GM21423 (cell line): ENCODE measurements around the gene TIMELESS.
"Not testable (repeated sequence)": the region's sequence is repeated elsewhere in the genome, so short reads cannot be mapped to it uniquely, and the experiment has no call there.

ENCODE experiments used
- ATAC-seq: cut with Tn5 transposase; IDR thresholded peaks from one replicate; pipeline ENCODE4 v1.9.1; 2021; ENCODE audit warnings: mild to moderate bottlenecking, moderate library complexity; ENCODE audit not compliant: unreplicated experiment

Gene TIMELESS

DNA sequence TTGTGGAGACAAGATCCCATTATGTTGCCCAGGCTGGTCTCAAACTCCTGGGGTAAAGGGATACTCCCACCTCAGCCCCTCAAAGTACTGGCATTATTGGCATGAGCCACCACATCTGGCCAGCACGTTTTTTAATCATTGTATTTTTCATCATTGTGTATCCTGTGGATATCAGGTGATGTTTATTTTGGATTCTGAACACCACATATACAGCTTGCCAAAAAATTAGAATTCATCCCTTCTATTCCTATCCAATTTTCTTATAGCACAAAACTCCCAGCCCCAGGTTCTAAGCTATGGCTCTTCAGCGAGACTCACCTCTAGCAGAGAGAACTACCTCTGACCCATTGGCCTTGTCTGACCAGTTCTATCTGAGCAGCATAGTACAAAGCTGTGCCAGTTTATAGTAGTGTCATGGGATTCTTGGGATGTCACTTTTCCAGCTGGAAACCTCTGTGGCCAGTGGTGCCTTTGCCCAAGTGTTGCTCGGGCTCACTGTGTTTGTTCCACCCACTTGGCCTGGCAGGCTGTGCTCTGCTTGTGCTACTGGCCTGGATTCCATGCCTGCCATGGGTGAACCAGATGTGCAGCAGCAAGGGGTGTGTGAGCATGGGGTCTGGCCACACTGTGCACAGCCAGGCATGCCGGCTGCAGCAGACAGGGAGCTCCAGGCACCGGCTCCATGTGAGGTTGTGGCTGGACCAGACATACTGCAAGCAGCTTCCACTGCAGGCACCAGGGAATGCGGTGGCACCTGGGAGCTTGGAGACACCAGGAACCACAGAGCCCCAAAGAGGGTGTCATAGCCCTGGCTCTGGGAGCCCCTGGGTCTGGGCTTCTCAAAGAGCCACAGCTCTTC is 37.2 kb downstream of the TIMELESS start:
- ATAC-seq = no peak

DNA sequence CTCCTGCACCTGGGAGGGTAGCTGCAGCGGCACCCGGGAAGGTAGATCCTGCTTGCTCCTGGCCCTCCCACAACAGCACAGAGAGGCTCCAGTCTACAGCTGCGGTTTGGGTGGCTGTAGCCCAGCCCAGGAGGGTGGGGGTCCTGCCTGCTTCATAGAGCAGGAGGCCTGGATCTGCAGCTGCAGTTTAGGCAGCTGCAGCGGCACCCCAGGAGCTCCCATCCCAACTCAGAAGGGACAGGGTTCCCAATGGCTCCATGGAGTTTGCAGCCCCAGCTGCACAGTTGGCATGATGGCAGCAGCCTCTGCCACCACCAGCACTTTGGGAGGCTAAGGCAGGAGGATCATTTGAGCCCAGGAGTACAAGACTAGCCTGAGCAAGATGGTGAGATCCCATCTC is 38.5 kb downstream of the TIMELESS start:
- ATAC-seq = no peak

DNA sequence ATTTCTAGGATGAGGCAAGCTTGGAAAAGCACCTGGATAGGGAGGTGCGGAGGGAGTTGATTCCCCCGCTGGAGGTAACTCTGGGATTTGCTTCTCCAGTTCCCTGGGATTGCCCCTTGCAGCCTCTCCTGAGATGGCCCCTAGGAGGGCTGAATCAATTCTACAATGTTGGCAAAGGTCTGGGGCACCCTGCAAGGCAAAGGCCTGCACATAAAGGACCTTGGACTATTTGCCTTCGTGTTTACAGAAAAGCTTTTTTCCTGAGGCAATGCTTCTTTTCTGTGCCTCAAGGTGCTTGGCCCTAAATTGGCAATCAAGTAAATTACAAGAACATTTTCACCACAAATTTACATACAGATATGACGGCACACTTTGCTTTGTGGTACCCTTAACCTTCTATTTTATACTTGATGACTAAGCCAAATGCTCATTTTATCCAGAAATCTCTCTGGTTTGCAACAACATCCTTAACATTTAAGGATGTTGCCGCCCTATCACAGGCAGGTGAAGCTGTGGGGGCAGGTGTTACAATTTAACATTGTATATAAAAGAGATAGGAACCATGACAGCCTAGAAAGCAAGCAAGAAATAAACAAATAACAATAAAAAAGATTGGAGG is 40.3 kb downstream of the TIMELESS start:
- no peak for ATAC-seq

DNA sequence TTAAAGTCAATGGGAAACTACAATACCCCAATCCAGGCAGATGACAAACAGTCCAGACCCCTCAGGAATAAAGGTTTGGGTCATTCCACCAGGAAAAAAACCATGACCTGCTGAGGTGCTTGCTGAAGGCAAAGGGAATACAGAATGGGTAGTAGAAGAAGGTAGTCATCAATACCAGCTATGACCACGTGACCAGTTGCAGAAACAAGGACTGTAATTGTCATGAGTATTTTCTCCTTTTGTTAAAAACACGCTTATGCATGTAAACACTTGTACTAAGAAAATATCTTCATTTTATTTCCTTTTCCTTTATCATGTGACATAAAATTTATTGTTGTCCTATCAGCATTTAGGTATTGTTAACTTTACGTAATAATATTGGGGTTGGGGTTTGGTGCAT is 45.0 kb downstream of the TIMELESS start:
- ATAC-seq = not testable (repeated sequence)

DNA sequence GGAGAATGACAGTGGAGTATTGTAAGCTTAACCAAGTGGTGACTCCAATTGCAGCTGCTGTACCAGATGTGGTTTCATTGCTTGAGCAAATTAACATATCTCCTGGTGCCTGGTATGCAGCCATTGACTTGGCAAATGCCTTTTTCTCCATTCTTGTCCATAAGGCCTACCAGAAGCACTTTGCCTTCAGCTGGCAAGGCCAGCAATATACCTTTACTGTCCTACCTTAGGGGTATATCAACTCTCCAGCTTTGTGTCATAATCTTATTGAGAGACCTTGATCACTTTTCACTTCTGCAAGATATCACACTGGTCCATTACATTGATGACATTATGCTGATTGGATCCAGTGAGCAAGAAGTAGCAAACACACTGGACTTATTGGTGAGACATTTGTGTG is 47.6 kb downstream of the TIMELESS start:
- not testable (repeated sequence) for ATAC-seq

DNA sequence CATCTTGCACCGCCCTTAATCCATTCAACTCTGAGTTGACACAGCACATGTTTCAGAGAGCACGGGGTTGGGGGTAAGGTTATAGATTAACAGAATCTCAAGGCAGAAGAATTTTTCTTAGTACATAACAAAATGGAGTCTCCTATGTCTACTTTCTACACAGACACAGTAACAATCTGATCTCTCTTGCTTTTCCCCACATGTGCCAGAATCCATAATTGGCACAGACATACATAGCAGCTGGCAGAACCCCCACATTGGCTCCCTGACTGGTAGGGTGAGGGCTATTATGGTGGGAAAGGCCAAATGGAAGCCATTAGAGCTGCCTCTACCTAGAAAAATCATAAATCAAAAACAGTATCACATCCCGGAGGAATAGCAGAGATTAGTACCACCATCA is 48.1 kb downstream of the TIMELESS start:
- not testable (repeated sequence) for ATAC-seq

DNA sequence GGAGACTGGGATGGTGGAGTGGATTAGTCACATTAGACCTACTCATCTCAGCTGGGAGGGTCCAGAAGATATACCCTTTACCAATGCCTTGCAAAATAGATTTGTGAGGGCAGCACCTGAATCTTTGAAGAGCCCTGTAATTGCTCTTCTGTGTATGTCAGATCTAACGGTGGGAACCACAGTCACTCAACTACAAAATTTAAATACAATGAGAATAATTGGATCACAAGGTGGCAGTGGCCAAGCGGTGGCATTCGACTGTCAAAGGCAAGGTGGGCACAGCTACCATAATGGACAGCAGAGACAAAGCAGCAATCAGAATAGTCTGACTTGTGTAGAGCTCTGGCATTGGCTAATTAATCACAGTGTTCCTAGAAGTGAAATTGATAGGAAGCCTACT is 49.8 kb downstream of the TIMELESS start:
- not testable (repeated sequence) for ATAC-seq

DNA sequence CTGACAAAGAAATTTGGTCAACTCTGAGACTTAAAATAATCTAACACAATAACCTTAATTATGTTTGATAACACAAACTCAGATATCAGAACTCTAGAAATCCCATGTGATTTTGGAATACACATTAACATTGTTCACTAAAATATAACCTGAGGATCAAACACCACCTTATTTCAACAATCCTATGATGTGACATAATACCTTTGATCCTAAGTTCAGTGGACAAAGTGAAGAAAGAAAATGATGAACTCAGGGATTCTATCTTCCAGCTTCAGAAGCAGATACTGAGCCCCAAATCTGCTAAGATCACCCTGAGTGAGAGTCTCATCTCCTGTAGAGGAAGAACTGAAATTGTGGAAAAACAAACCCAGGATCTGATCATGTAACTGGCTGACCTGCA is 50.9 kb downstream of the TIMELESS start:
- ATAC-seq = no peak

DNA sequence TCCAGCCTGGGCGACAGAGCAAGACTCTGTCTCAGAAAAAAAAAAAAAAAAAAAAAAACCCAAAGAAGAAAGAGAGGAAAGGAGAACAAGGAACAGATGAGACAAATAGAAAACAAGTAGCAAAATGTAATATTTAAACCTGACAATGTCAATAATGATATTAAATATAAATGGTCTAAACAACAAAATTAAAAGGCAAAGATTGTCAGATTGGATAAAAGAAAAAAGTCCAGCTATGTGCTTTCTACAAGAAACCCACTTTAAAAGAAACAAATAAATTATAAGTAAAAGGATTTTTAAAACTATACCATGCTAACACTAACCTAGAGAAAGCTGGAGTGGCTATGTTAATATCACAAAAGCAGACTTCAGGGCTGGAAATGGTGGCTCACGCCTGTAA is 56.9 kb downstream of the TIMELESS start:
- ATAC-seq = no peak

DNA sequence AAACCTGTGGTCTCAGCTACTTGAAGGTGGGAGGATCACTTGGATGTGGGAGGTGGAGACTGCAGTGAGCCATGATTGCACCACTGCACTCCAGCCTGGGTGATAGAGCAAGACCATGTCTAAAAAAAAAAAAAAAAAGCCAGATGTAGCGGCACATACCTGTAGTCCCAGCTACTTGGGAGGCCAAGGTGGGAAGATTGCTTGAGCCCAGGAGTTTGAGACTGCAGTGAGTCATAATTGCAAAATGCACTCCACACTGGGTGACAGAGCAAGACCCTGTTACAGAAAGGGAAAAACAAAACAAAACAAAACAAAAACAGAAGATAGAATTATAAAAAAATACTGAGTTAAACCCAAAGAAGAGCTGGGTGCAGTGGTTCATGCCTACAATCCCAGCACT is 57.5 kb downstream of the TIMELESS start:
- ATAC-seq = no peak

DNA sequence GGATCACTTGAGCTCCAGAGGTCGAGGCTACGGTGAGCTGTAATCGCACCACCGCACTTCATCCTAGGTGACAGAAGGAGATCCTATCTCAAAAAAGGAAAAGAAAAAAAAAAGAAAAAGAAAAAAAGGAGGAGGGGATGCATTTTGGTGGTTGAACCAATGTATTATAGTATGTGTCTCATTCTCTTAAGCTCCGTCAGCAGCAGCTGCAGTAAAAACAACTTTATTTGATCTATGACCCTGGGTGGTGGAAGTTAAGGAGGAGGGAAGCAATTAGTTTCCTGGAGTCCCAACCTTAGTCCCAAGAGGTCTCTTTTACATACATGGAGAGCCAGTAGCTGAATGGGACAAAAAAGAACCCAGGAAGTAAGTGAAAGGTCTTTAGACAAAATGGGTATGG is 59.8 kb downstream of the TIMELESS start:
- no peak for ATAC-seq

DNA sequence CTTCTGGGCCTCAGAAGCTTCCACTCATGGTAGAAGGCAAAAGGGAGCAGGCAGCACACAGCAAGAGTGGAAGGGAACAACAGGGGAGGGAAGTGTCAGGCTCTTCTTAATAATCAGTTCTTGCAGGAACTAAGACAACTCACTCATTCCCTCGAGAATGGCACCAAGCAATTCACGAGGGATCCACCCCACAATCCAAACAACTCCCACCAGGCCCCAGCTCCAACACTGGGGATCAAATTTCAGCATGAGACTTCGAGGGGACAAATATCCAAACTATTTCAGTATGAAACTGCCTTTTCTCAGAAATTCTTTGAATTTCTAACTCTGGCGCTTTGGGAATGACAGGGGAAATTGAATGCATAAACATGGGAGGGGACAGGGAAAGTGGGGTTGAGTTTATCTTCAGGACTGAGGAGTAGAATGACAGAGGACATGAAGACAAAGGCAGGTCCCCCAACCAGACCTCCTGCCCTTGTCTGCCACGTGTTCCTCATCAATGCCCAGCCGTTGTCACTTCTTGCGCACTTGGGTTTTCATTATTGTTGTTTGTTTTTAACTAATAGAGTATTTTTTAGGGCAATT is 62.0 kb downstream of the TIMELESS start:
- no peak for ATAC-seq

DNA sequence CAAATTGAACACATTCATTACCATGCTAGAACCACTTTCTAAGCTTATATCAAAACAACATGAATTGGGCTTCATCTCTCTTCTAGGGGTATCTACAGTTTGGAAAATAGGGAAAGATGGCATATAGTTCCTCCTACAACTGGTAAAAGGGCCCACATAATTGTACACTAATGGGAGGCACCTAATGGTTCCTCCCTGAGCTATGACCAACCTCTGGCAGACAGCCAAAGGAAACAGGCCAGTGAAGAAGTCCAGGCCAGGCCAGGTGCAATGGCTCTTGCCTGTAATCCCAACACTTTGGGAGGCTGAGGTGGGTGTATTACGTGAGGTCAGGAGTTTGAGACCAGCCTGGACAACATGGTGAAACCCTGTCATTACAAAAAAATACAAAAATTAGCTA is 63.4 kb downstream of the TIMELESS start:
- ATAC-seq = no peak

DNA sequence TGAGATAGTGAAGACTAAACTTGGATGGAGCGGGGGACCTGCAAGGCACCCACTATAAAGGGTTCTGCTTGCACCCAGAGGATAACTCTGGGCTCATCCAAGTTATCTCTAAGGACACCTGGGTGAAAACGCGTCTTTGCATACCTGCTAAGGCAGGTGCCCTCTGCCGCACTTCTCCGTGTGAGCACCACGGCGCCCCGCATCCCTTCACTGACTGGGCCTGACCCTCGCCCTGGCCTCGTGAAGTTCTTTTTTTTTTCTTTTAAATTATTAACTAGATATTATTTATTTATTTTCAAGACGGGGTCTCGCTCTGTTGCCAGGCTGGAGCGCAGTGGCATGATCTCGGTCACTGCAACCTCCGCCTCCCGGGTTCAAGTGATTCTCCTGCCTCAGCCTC is 66.6 kb downstream of the TIMELESS start:
- ATAC-seq = no peak

DNA sequence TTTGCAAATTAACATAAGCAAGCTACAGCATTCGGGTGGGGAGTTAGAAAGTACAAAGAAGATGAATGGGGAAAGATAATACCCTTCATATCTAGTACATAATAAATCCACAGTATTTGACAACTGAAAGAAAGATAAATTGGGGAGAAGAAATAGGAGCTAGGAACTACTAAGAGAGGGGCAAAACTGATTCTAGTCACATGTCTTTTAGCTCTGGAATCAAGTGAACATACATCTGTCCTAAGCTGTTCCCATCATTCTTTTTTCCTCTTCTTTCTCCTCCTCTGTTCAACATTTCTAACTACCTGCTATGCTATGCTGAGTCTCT is 71.3 kb downstream of the TIMELESS start:
- no peak for ATAC-seq

DNA sequence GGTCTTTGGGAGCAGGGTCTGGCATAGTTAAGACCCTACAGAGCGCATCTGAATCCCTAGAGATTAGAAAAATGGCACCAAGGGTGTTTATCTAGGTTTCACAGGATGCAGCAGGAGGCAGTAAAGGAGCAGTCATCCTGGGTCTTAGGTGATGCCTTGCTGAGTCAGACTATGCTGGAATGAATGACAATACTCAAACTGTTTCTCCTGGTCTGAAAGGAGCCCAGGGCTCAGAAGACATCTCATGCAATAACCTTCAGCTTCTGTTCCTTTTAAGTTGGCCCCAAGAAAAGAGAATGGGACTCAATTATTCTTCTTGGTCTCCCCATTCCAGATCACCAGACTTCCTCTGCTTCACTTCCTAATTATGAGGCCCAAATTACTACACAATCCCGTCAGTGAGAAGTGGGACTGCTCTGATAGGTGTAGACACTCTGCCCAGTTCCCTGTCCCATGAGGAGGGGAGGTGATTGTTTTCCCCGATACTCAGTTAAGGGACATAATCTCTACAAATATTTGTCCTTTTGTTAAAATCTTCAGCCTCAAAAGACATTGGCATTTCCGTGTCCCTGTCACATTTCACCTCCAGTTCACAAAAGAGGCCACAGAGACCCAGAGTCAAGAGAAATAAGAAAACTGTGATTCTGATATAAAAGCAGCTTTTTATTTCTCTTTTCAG is 71.8 kb downstream of the TIMELESS start:
- no peak for ATAC-seq

DNA sequence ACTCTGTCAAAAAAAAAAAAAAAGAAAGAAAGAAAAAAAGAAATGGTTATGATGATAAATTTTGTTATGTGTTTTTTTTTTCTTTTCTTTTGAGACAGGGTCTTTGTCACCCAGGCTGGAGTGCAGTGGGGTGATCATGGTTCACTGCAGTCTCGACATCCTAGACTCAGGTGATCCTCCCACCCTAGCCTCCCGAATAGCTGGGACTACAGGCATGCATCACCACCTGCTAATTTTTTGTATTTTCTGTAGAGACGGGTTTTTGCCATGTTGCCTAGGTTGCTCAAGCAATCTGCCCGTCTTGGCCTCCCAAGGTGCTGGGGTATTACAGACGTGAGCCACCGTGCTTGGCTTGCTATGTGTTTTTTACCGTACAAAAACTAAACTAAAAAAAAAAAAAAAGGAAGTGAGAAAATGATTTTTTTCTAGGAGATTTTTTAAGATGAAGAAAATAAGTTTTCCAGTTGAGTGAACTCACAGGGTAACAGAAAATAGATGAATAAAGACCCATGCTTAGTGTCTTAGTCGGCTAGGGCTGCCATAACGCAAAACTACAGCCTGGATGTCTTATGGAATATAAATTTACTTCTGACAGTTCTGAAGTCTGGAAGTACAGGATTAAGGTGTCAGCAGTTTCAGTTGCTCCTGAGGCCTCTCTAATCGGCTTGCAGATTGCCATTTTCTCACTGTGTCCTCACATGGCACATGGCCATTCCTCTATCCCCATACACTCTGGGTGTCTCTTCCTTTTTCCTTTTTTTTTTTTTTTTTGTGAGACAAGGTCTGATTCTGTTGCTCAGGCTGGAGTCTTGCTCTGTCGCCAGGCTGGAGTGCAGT is 73.4 kb downstream of the TIMELESS start:
- ATAC-seq = peak; percentile 49

DNA sequence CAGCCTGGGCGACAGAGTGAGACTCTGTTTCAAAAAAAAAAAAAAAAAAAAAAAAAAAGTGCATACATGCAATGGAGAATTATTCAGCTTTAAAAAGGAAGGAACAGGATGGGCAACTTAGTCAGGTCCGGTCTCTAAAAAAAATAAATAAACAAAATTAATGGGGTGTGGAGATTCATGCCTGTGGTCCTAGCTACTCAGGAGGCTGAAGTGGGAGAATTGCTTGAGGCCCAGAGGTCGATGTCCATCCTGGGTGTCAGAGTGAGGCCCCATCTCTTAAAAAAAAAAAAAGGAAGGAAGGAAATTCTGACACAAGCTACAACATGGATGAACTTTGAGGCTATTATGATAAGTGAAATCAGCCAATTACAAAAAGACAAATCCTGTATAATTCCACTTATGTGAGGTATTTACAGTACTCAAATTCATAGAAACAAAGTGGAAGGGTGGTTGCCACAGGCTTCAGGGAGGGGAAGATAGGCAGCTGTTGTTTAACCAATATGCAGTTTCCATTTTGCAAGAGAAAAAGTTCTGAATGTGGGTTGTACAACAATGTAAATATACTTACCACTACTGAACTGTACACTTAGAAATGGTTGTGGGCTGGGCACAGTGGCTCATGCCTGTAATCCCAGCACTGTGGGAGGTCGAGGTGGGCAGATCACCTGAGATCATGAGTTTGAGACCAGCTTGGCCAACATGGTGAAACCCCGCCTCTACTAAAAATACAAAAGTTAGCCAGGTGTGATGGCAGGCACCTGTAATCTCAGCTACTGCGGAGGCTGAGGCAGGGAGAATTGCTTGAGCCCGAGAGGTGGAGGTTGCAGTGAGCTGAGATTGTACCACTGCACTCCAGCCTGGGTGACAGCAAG is 74.3 kb downstream of the TIMELESS start:
- ATAC-seq = peak; percentile 35

DNA sequence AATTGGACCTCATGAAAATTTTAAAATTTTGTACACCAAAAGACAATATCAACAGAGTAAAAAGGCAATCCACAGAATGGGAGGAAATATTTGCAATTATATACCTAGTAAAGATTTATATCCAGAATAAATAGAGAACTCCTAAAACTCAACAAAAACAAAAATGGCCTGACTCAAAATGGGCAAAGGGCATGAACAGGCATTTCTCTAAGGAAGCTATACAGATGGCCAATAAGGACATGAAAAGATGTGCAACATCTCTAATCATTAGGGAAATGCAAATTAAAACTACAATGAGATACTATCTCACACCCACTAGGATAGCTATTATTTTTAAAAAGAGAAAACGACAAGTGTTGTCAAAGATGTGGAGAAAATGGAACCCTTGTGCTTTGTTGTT is 75.7 kb downstream of the TIMELESS start:
- ATAC-seq = no peak

DNA sequence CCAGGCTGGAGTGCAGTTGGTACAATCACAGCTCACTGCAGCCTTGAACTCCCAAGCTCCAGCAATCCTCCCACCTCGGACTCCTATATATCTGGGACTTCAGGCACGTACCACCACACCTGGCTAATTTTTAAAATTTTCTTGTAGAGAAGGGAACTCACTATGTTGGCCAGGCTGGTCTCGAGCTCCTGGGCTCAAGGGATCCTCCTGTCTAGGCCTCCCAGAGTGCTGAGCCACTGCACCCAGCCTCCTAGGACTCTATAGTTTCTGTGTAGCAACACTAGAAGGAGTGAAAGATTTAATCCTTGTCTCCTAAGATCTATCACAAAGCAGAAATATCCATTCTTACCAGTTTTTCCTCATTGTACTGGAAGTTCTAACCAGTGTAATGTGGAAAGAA is 82.3 kb downstream of the TIMELESS start:
- ATAC-seq = no peak
